Melanocyte of skin (primary cell): ENCODE results near the gene HSPA5. TPM values are rescaled to one million over a fixed set of nuclear protein-coding genes. Genes with fewer than 3 reads are reported as not detected.

Source experiments
- small RNA-seq, 2 donors: library from RNA; depleted of rRNA; stranded (forward); fragments of <200 nt; gene quantifications; one replicate each; pipeline ENCODE3, GENCODE V24; 2012
- total RNA-seq, 2 donors: library from RNA; depleted of rRNA; stranded (reverse); fragments of >200 nt; gene quantifications; 2 replicates each; pipeline ENCODE4 v1.2.3, GENCODE V29; 2012

Gene HSPA5
- 100 to 1,000 TPM in 1 of 2 donors, 10 to 100 TPM in 1; 65.7 to 121 TPM for total RNA-seq

DNA sequence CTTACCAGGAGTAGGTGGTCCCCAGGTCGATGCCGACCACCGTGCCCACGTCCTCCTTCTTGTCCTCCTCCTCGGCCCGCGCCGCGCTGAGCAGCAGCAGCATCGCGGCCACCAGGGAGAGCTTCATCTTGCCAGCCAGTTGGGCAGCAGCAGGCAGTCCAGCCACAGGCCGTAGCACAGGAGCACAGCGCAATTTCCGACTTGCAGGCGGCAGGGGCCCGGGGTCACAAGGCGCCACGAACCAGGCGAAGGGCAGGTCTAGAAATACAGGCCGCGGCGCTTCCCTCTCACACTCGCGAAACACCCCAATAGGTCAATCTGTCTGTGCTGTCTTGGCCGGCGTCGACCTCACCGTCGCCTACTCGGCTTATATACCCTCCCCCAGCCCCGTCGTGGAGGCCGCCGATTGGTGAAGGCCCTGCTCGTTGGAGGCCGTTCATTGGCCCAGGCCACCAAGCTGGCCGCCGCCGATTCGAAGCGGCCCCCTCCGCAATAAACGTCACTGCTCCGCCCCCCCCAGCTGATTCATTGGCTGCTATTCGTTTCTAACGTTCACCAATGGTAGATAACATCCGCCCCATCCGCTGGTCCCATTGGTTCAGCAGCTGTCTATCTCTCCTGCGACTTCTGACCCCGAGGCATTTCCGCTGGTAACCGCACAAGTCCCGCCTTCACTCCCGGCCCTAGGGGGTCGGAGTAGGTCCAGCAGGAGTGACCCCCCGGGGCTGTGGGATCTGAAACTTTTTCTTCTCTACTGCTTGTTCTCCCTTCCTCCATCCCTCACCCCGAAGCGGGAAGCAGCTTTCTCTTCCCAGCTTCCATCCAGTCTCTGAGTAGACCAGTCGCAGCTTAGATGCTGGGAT is at the start of gene HSPA5:
HSPA5 (minus strand) TSS at position 344 of the 863 bp plus-strand sequence; CDS start at position 127, 217 bp downstream.

DNA sequence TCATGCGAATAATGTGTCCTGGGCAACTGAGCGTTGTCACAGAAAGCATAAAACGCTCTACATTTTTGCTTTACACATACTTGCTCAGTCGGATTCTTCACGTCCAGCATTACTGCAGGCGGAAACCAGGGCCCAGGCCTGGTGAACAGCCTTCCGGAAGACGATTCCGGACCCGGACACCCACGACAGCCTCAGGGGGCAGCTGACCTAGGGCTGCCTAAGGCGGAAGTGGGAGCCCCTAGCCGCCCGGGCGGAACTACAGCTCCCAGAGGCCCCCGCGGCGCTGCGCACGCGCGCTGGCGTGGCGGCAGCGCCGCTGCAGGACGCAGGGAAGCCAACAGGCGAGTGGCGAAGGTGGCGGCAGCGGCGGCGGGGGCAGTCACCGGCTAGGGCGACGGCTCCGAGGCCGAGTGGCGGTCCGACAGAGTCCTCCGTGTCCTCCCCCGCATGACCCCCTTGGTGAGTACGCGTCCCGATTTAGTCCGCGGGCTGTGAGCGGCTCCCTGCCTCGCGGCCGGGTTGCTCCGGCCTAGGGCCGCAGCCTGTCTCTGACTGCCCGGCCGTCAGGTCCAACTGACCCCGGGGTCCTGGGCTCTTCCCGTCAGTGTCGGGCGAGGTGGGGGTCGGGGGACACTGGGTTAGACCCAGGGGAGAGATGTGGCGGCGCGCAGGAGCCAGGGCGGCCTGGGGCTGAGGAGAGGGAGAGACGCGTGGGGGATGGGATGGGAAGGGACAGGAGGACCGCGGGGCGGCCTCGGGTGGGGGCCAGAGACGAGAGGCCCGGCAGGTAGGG is 20.6 kb upstream of the HSPA5 start, which contains the start of gene GAPVD1:
GAPVD1 (plus strand) TSS at position 326 of the 793 bp plus-strand sequence. CDS start 37,096 bp downstream, outside the sequence.

DNA sequence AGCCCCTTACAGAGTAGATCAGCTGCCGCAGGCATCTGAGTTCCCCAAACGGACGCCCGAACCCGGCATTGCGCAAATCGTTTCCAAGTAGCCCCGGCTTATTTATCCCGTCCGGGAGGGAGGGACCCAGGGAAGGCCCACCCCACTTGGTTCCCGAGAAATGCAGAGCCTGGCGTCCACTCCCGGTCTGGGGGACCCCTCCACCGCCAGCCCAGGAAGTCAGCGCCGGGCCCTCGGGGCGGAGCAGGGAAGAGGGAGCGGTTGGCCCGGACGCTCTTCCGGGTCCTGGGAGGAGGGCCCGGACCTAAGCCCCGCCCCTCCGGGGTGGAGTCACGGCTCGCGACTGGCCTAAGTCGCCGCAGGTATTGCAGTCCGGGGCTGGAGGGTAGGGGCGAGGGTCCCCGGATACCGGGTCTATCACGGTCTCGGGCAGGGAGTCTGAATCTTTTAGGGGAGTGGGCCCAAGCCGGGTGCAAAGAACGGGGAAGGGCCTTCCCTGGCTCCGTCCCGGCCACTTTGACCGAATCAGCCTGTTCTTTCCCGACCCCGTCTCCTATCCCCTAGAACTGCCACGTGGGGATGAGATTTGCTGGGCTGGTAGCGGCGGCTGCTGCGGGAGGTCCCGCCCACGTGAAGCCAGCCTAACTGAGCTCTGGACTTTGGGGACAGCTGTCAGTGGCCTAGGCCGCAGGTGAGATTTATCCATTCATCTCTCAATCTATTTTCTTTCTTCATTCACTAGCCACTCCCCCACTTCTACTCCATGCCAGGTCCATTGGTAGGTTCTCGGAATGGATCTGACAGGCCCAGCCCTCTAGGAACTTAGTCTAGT is 40.7 kb downstream of the HSPA5 start, which contains the start of gene RABEPK:
RABEPK (plus strand) TSS at position 327 of the 832 bp plus-strand sequence. CDS start 2,472 bp downstream, outside the sequence.

DNA sequence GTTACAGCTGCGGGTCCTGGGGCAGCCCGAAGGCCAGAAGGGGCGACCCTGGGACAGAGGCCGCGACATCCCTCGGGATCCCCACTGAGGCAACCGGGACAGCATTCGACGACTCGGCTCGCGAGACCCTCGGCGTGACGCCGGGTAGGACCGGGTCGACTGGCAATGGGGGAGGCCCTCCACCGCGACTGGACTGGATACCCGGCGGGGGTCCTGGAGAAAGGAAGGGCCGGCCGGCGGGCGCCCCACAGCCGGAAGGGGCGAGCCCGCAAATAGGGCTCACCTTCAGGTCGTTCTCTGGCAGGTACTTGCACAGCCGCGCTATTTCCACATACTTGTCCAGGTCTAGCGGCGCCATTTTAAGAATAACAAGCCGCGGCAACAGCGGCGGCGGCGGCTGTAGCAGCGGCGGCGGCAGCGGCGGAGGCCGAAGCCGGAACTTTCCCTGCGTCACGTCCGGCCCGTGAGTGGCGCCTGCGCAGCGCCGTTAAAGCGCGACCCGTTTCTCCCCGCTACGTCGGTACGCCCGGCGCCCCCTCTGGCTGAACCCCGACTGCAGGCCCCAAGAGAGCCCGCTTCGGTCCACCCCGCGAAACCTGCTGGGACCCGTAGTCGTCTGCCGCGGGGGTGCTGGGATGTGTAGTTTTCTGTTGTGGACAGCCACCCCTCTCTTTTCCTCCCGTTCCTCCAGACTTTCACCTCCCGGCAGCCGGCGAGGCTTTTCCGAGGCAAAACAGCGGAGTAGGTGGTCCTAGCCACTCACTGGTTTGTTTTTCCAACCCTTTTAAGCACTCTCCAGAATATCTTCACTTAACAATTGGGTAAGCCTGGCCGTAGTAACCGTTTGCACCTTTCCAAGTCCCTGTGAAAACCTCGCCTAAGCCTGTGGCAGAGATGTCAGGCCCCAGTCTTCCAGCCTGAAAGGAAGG is 51.5 kb downstream of the HSPA5 start, which contains the start of gene PPP6C:
PPP6C (minus strand) TSS at position 443 of the 929 bp plus-strand sequence; CDS start at position 358, 85 bp downstream.

Small RNA genes within 50 kb of the gene (small RNA-seq; reads per million reads assigned to genes)
- gene AL354710.1: 0 reads per million in 2 donors

Other genes starting within 250 kb of the HSPA5 start
- gene SCAI, start 97.8 kb downstream of the HSPA5 start, total RNA-seq: 1 to 10 TPM; 4.0 to 5.5 TPM
- gene PPP6C, start 51.5 kb downstream of the HSPA5 start, total RNA-seq: 10 to 100 TPM; 33.4 to 43.6 TPM
- gene RABEPK, start 40.8 kb downstream of the HSPA5 start, total RNA-seq: 10 to 100 TPM; 17.2 to 35.0 TPM
- 10 to 100 TPM; 59.5 to 76.9 TPM for gene GAPVD1, start 20.5 kb upstream of the HSPA5 start, total RNA-seq